Measurements from ENCODE around the gene SCMH1. TPM values are rescaled to one million over a fixed set of nuclear protein-coding genes. Genes with fewer than 3 reads are reported as not detected.

The SCMH1 gene
- total RNA-seq, 1 experiment from 2014 or later = 28.0 TPM

DNA sequence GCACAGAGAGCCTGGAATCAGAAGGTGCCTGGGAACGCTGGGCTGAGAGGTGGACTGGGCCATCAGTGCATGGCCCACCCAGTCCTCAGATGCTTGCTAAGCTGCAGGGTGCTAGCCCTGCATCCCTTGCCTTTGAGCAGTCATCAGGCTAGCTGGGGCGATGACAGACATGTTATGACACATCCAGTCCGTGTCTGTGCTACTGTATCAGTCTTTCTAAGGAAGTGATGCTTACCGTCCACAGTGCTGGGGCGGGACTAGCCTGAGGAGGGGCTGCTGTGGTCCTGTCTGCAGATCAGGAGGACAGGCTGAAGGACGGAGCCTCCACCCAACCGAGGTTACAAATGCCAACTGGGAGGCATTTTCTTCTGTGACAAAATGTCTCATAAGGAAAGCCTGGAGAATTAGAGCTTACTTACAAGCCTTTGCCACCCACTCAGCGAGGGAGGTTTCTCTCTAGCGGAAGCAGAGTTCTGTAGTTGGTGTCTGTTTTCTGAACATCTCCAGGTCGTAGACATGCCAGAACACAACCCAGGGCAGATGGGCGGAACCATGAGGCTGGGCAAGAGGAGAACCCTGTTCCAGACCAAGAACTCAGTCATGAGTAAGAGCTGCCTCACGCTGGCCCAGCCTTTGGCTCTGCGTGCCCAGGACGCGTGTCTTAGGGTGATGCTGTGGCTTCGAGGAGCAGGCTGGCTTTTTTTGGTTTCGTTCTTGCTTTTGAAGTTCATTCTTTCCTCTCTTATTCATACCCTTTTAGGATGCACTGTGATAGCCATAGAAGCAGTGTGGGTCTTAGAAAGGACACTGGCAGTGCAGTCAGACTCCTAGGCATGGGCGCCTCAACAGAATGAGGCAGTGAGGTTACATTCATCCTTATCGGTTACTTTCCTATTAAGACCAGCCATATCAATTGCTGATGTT is 234.9 kb downstream of the SCMH1 start (continued):
- TF ChIP-seq YY1 (IDR thresholded peaks at IDR 0.05; ENCODE audit: extremely low read depth, insufficient replicate concordance, low read depth, low read length) = no peak

DNA sequence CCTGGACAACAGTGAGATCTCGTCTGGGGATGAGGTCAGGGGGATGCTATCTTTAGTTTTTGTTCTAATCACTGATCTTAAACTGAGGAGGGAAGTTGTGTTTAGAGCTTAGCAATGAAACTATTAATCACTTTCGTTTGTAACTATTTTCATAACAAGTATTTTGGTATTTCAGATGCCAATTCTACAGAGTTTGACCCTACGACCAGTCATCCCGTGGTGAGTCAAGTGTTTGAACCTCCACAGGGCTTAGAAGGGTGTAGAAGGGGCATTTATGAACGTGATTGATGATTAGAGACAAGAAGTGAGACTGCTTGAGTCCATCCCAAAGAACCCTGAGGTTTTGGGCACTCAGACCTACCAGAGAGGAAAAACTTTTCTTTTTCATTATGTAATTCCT is 236.2 kb downstream of the SCMH1 start:
- Histone ChIP-seq H3K36me3 (ENCODE audit: control insufficient read depth in 1 of 2, insufficient read depth in 2 of 2, low read length in 2 of 2) (peaks cover 66 to 92% of the 10 kb centered on the region in 2 experiments), H3K4me3 (replicated peaks in 1 of 2; ENCODE audit: low read depth in 1 of 2, low read length in 2 of 2) (no peak overlapping the region), H3K79me2 (ENCODE audit: insufficient read depth, low read length) (peaks cover 82% of the 10 kb centered on the region), H3K9me3 (ENCODE audit: control insufficient read depth in 1 of 2, insufficient read depth in 1 of 2, low read depth in 1 of 2, low read length in 2 of 2) (no peaks in the 10 kb centered on the region), H3K4me1 (ENCODE audit: control insufficient read depth in 1 of 2, insufficient read depth in 2 of 2, low read length in 2 of 2) (peaks cover 12 to 23% of the 10 kb centered on the region in 2 experiments), H3K9me2 (ENCODE audit: insufficient read depth) (no peaks in the 10 kb centered on the region), H3K27ac (ENCODE audit: low read depth, low read length) (no peak overlapping the region), H3K9ac (ENCODE audit: low read length) (no peak overlapping the region), H2AFZ (ENCODE audit: low read depth, low read length, poor library complexity, severe bottlenecking) (no peak overlapping the region), H3K4me2 (ENCODE audit: low read length) (no peak overlapping the region), H4K20me1 (ENCODE audit: insufficient read depth) (peaks cover 13% of the 10 kb centered on the region; the same call in 1 of the 2 replicates), H3K27me3 (ENCODE audit: insufficient read depth, low read length) (no peaks in the 10 kb centered on the region)
- ChIA-PET CTCF (no interaction called here), POLR2A (no interaction called here), RAD21 (ENCODE audit: low non-redundant PET in 1 of 2, low total read pairs in 2 of 2, uncharacterized antibody in 2 of 2, unreplicated experiment in 2 of 2) (no interaction called here)
- no TSS peak for BruUV-seq (replicated peaks)
- ATAC-seq = no peak
- no peak for DNase-seq (ENCODE audit: low read depth, low spot score)
- intact Hi-C loops (cut with micrococcal nuclease) = no loop called here
- TF ChIP-seq POLR2A (IDR thresholded peaks at IDR 0.05; ENCODE audit: borderline replicate concordance, extremely low read depth, insufficient read depth, insufficient read length) (no peak), ZFX (IDR thresholded peaks at IDR 0.05) (no peak), FOSL1 (IDR thresholded peaks at IDR 0.05; ENCODE audit: low read depth) (no peak), RAD21 (IDR thresholded peaks at IDR 0.05; ENCODE audit: low read depth) (no peak), SIN3A (IDR thresholded peaks at IDR 0.05; ENCODE audit: low read depth) (no peak), SRF (IDR thresholded peaks at IDR 0.05; ENCODE audit: low read depth) (no peak), TCF7L2 (IDR thresholded peaks at IDR 0.05; ENCODE audit: borderline replicate concordance, extremely low read depth, insufficient read depth, insufficient read length) (no peak), ELF1 (IDR thresholded peaks at IDR 0.05; ENCODE audit: borderline replicate concordance, low read depth) (no peak), JUND (IDR thresholded peaks at IDR 0.05) (no peak), EGR1 (IDR thresholded peaks at IDR 0.05; ENCODE audit: low read depth) (no peak), SP1 (IDR thresholded peaks at IDR 0.05; ENCODE audit: low read depth) (no peak), EZH2 (IDR thresholded peaks at IDR 0.05) (no peak)
- TF ChIP-seq, protein P1, sequence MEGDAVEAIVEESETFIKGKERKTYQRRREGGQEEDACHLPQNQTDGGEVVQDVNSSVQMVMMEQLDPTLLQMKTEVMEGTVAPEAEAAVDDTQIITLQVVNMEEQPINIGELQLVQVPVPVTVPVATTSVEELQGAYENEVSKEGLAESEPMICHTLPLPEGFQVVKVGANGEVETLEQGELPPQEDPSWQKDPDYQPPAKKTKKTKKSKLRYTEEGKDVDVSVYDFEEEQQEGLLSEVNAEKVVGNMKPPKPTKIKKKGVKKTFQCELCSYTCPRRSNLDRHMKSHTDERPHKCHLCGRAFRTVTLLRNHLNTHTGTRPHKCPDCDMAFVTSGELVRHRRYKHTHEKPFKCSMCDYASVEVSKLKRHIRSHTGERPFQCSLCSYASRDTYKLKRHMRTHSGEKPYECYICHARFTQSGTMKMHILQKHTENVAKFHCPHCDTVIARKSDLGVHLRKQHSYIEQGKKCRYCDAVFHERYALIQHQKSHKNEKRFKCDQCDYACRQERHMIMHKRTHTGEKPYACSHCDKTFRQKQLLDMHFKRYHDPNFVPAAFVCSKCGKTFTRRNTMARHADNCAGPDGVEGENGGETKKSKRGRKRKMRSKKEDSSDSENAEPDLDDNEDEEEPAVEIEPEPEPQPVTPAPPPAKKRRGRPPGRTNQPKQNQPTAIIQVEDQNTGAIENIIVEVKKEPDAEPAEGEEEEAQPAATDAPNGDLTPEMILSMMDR (IDR thresholded peaks at IDR 0.05 in 2 of 3, conservative IDR thresholded peaks at IDR 0.05 in 1 of 3; ENCODE audit: borderline replicate concordance in 1 of 3, insufficient read depth in 1 of 3, low read depth in 2 of 3, low read length in 2 of 3) = no peak
- TF ChIP-seq, protein P2, sequence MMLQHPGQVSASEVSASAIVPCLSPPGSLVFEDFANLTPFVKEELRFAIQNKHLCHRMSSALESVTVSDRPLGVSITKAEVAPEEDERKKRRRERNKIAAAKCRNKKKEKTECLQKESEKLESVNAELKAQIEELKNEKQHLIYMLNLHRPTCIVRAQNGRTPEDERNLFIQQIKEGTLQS (IDR thresholded peaks at IDR 0.05) = no peak
- TF ChIP-seq, protein P3, sequence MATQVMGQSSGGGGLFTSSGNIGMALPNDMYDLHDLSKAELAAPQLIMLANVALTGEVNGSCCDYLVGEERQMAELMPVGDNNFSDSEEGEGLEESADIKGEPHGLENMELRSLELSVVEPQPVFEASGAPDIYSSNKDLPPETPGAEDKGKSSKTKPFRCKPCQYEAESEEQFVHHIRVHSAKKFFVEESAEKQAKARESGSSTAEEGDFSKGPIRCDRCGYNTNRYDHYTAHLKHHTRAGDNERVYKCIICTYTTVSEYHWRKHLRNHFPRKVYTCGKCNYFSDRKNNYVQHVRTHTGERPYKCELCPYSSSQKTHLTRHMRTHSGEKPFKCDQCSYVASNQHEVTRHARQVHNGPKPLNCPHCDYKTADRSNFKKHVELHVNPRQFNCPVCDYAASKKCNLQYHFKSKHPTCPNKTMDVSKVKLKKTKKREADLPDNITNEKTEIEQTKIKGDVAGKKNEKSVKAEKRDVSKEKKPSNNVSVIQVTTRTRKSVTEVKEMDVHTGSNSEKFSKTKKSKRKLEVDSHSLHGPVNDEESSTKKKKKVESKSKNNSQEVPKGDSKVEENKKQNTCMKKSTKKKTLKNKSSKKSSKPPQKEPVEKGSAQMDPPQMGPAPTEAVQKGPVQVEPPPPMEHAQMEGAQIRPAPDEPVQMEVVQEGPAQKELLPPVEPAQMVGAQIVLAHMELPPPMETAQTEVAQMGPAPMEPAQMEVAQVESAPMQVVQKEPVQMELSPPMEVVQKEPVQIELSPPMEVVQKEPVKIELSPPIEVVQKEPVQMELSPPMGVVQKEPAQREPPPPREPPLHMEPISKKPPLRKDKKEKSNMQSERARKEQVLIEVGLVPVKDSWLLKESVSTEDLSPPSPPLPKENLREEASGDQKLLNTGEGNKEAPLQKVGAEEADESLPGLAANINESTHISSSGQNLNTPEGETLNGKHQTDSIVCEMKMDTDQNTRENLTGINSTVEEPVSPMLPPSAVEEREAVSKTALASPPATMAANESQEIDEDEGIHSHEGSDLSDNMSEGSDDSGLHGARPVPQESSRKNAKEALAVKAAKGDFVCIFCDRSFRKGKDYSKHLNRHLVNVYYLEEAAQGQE (IDR thresholded peaks at IDR 0.05; ENCODE audit: low read depth) = no peak
- TF ChIP-seq, protein P4, sequence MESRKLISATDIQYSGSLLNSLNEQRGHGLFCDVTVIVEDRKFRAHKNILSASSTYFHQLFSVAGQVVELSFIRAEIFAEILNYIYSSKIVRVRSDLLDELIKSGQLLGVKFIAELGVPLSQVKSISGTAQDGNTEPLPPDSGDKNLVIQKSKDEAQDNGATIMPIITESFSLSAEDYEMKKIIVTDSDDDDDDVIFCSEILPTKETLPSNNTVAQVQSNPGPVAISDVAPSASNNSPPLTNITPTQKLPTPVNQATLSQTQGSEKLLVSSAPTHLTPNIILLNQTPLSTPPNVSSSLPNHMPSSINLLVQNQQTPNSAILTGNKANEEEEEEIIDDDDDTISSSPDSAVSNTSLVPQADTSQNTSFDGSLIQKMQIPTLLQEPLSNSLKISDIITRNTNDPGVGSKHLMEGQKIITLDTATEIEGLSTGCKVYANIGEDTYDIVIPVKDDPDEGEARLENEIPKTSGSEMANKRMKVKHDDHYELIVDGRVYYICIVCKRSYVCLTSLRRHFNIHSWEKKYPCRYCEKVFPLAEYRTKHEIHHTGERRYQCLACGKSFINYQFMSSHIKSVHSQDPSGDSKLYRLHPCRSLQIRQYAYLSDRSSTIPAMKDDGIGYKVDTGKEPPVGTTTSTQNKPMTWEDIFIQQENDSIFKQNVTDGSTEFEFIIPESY (IDR thresholded peaks at IDR 0.05; ENCODE audit: extremely low read depth, insufficient replicate concordance, low read length) = no peak
